Pons (tissue), 1 donor: ENCODE data around the gene MED8.

ENCODE experiments used
- DNase-seq: peaks from one replicate; pipeline ENCODE4 v3.0.0-alpha.2; 2016; ENCODE audit warnings: low spot score

MED8 gene

GRCh38 chr1:43334453-43335205 is 55.0 kb downstream of the MED8 start:
- no peak for DNase-seq
